Vagina (tissue), 2 donors: ENCODE data around the gene STING1. TPM values are rescaled to one million over a fixed set of nuclear protein-coding genes. Genes with fewer than 3 reads are reported as not detected.
"Not testable (repeated sequence)": the region's sequence is repeated elsewhere in the genome, so short reads cannot be mapped to it uniquely, and the experiment has no call there.

Experiments used
- DNase-seq, 2 donors: peaks; one replicate each; pipeline ENCODE4 v3.0.0-alpha.2; 2017; ENCODE audit errors: extremely low spot score in 2 of 2
- H3K27ac ChIP-seq: fragments of 200-600 bp; sonication (generic); one replicate; pipeline ENCODE4 v1.5.1; 2019
- H3K27me3 ChIP-seq: fragments of 200-600 bp; sonication (generic); one replicate; pipeline ENCODE4 v1.5.1; 2019
- H3K36me3 ChIP-seq, 2 donors: fragments of 200-600 bp; sonication (generic); one replicate each; pipeline ENCODE4 v1.5.1; 2017 to 2019
- H3K4me1 ChIP-seq: fragments of 200-600 bp; sonication (generic); one replicate; pipeline ENCODE4 v1.5.1; 2019
- H3K4me3 ChIP-seq, 2 donors: fragments of 200-600 bp; sonication (generic); 1 replicate in 1 of 2; 2 replicates in 1 of 2; pipeline ENCODE4 v1.5.1; 2016 to 2019
- H3K9me3 ChIP-seq: fragments of 200-600 bp; sonication (generic); one replicate; pipeline ENCODE4 v1.5.1; 2019
- POLR2A ChIP-seq, 2 donors: fragments of 450-650 bp; IDR thresholded peaks; one replicate each; pipeline ENCODE4 v1.6.1; 2017; ENCODE audit warnings: antibody characterized with exemption in 2 of 2, mild to moderate bottlenecking in 2 of 2, moderate library complexity in 2 of 2
- POLR2AphosphoS5 ChIP-seq, 2 donors: sonication (generic); formaldehyde crosslinking; IDR thresholded peaks; one replicate each; pipeline ENCODE4 v1.9.0; 2017; ENCODE audit warnings: antibody characterized with exemption in 2 of 2, mild to moderate bottlenecking in 2 of 2, low read depth in 1 of 2; ENCODE audit not compliant: insufficient read depth in 1 of 2
- intact Hi-C: fragments of 100-400 bp; cut with DNase I; formaldehyde crosslinking; loops from one replicate; pipeline ENCODE4 v1.15.1; 2023
- total RNA-seq: library from RNA; depleted of rRNA; stranded (reverse); fragments of >200 nt; gene quantifications from one replicate; pipeline ENCODE4 v1.2.3, GENCODE V29; 2016
- TF ChIP-seq, protein P1 (sequence below), 3 experiments: fragments of 450-650 bp in 2 of 3; fragments of 200-600 bp in 1 of 3; sonication (generic) in 1 of 3; IDR thresholded peaks; one replicate each; pipeline ENCODE4 v1.5.1; 2017 to 2019; ENCODE audit warnings: antibody characterized with exemption in 3 of 3, mild to moderate bottlenecking in 2 of 3, moderate library complexity in 2 of 3

STING1 gene
- total RNA-seq, 1 donor from 2014 or later = 103 TPM

GRCh38 chr5:139514486-139514856 is 31.9 kb upstream of the STING1 start:
- intact Hi-C loops = no loop called here
- no peak for DNase-seq
- no peaks in the 10 kb centered on the region for H3K27me3 ChIP-seq

GRCh38 chr5:139513852-139514485 is 31.4 kb upstream of the STING1 start:
- H3K36me3 ChIP-seq = no peaks in the 10 kb centered on the region

More at GRCh38 chr5:139514486-139514856, 31.9 kb upstream of the STING1 start:
- Histone ChIP-seq H3K4me1 (peaks cover 12% of the 10 kb centered on the region), H3K9me3 (no peaks in the 10 kb centered on the region), H3K27ac (no peak overlapping the region), H3K4me3 (no peak overlapping the region), H3K36me3 (no peaks in the 10 kb centered on the region)
- TF ChIP-seq POLR2A (IDR thresholded peaks at IDR 0.05) = no peak
- TF ChIP-seq POLR2AphosphoS5 (IDR thresholded peaks at IDR 0.05; ENCODE audit: insufficient read depth in 1 of 2, low read depth in 1 of 2) = no peak

GRCh38 chr5:139513434-139513833 is 30.9 kb upstream of the STING1 start:
- H3K36me3 ChIP-seq, DNase-seq, intact Hi-C loops, H3K4me3 ChIP-seq, H3K9me3 ChIP-seq, H3K4me1 ChIP-seq, H3K27ac ChIP-seq, H3K27me3 ChIP-seq: not testable (repeated sequence)
- TF ChIP-seq, protein P1, sequence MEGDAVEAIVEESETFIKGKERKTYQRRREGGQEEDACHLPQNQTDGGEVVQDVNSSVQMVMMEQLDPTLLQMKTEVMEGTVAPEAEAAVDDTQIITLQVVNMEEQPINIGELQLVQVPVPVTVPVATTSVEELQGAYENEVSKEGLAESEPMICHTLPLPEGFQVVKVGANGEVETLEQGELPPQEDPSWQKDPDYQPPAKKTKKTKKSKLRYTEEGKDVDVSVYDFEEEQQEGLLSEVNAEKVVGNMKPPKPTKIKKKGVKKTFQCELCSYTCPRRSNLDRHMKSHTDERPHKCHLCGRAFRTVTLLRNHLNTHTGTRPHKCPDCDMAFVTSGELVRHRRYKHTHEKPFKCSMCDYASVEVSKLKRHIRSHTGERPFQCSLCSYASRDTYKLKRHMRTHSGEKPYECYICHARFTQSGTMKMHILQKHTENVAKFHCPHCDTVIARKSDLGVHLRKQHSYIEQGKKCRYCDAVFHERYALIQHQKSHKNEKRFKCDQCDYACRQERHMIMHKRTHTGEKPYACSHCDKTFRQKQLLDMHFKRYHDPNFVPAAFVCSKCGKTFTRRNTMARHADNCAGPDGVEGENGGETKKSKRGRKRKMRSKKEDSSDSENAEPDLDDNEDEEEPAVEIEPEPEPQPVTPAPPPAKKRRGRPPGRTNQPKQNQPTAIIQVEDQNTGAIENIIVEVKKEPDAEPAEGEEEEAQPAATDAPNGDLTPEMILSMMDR (IDR thresholded peaks at IDR 0.05) = peak; percentile 44 to 61 (median 58)
- peak in 1 of 2 donors; percentile 54 for TF ChIP-seq POLR2AphosphoS5 (IDR thresholded peaks at IDR 0.05; ENCODE audit: insufficient read depth in 1 of 2, low read depth in 1 of 2)

More at GRCh38 chr5:139513852-139514485, 31.4 kb upstream of the STING1 start:
- H3K4me1 ChIP-seq = peaks cover 12% of the 10 kb centered on the region
- no peak overlapping the region for H3K4me3 ChIP-seq
- intact Hi-C loops = no loop called here
- no peak for DNase-seq
- TF ChIP-seq POLR2A (IDR thresholded peaks at IDR 0.05) (no peak), POLR2AphosphoS5 (IDR thresholded peaks at IDR 0.05; ENCODE audit: insufficient read depth in 1 of 2, low read depth in 1 of 2) (no peak)
- TF ChIP-seq, protein P1 (IDR thresholded peaks at IDR 0.05) = peak in 1 of 3 experiments; percentile 2
- no peaks in the 10 kb centered on the region for H3K27me3 ChIP-seq
- H3K27ac ChIP-seq = no peak overlapping the region
- no peaks in the 10 kb centered on the region for H3K9me3 ChIP-seq

DNA sequence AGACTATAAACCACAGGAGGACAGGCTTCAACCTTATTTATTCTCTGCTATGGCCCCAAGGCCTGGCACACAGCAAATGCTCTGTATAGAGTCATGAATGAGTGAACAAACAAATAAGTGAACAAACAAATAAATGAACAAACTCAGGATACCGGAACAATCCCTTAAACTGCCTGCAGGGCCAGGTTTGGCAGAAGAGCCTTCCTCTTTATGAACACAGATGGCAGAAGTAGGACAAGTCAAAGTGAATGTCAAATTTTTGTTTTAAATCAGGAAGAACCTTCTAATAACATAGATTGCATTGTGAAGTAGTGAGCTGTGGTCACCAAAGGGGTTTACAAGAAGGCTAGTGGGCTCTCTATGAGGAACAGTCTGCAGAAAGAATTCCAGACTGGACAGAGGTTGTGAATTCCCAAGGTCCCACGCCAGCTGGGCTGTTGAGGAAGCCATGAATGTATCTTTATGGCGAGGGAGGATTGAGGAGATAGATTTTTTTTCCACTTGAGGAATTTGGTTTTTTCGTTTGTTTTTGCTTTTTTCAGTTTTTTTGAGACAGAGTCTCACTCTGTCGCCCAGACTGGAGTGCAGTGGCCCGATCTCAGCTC is 30.3 kb upstream of the STING1 start:
- no peaks in the 10 kb centered on the region for H3K36me3 ChIP-seq
- intact Hi-C loops = no loop called here
- no peaks in the 10 kb centered on the region for H3K27me3 ChIP-seq
- DNase-seq = no peak
- no peak overlapping the region for H3K4me3 ChIP-seq
- no peaks in the 10 kb centered on the region for H3K9me3 ChIP-seq
- TF ChIP-seq POLR2AphosphoS5 (IDR thresholded peaks at IDR 0.05; ENCODE audit: insufficient read depth in 1 of 2, low read depth in 1 of 2) (no peak), POLR2A (IDR thresholded peaks at IDR 0.05) (no peak)
- no peak overlapping the region for H3K27ac ChIP-seq
- peaks cover 5% of the 10 kb centered on the region for H3K4me1 ChIP-seq

- H3K27me3 ChIP-seq, H3K9me3 ChIP-seq, H3K36me3 ChIP-seq, DNase-seq, H3K4me1 ChIP-seq, H3K4me3 ChIP-seq, intact Hi-C loops, H3K27ac ChIP-seq: not testable (repeated sequence)
These were observed 22.2 kb upstream of the STING1 start for GRCh38 chr5:139504722-139505121.

DNA sequence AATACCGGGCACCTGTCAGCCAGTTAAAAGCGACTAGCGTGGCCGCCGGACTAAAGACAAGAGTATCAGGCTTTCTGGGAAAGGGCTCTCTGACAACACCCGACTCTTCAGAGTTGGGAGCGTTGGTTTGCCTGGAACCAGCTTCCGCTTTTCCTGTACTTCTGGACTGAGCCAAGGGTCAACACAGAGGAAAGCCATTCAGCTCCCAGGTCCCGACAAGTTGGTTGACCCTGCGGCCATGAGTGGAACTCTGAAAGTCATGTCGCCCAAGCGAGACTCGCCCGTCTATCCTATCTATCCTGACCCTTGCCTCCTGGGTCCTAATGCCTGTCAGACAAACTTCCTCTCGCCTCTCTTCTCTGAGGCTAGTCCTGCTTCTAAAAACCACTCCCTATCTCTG is 21.3 kb upstream of the STING1 start:
- DNase-seq, H3K4me3 ChIP-seq, H3K36me3 ChIP-seq, H3K27ac ChIP-seq, H3K27me3 ChIP-seq, intact Hi-C loops, H3K4me1 ChIP-seq, H3K9me3 ChIP-seq: not testable (repeated sequence)

GRCh38 chr5:139503036-139503817 is 20.7 kb upstream of the STING1 start:
- H3K4me1 ChIP-seq, H3K36me3 ChIP-seq, H3K9me3 ChIP-seq, H3K27ac ChIP-seq, intact Hi-C loops, H3K27me3 ChIP-seq, H3K4me3 ChIP-seq, DNase-seq: not testable (repeated sequence)
